HG03060 (cell line): ENCODE data around the gene PROSER3.
"Not testable (repeated sequence)": the region's sequence is repeated elsewhere in the genome, so short reads cannot be mapped to it uniquely, and the experiment has no call there.

Source experiments
- ATAC-seq: cut with Tn5 transposase; IDR thresholded peaks from one replicate; pipeline ENCODE4 v1.9.1; 2021; ENCODE audit warnings: low read depth, moderate number of reproducible peaks; ENCODE audit not compliant: unreplicated experiment

PROSER3 gene

DNA sequence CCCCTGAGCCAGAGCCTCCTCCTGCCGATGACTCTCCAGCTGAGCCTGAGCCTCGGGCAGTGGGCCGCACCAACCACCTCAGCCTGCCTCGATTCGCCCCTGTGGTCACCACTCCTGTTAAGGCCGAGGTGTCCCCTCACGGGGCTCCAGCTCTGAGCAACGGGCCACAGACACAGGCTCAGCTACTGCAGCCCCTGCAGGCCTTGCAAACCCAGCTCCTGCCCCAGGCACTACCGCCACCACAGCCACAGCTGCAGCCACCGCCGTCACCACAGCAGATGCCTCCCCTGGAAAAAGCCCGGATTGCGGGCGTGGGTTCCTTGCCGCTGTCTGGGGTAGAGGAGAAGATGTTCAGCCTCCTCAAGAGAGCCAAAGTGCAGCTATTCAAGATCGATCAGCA, 36.6 kb upstream of the PROSER3 start:
- ATAC-seq, result no peak

DNA sequence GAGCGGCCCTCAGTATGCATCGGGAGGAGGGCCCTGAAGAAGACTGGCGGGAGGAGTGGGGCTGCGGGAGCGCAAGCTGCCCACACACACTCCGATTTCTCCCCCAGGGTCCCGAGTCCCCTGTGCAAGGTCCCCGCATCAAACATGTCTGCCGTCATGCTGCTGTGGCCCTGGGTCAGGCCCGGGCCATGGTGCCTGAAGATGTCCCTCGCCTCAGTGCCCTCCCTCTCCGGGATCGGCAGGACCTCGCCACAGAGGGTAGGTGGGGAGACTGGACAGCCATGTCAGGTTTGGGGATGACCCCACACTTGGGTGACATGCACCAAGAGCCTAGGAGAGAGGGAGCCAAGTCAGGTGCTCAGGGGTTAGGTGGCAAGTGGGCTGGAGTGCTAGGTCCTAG, 35.5 kb upstream of the PROSER3 start:
- ATAC-seq, result no peak

DNA sequence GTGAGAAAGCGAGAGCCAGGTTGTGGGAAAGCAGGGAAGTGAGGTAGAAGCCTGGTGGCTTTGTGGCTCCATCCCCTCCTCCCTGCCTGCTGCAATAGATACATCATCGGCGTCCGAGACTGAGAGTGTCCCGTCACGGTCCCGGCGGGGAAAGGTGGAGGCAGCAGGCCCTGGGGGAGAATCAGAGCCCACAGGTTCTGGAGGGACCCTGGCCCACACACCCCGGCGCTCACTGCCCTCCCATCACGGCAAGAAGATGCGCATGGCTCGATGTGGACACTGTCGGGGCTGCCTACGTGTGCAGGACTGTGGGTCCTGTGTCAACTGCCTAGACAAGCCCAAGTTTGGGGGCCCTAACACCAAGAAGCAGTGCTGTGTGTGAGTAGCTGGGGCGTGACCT, 35.1 kb upstream of the PROSER3 start:
- ATAC-seq, result no peak

DNA sequence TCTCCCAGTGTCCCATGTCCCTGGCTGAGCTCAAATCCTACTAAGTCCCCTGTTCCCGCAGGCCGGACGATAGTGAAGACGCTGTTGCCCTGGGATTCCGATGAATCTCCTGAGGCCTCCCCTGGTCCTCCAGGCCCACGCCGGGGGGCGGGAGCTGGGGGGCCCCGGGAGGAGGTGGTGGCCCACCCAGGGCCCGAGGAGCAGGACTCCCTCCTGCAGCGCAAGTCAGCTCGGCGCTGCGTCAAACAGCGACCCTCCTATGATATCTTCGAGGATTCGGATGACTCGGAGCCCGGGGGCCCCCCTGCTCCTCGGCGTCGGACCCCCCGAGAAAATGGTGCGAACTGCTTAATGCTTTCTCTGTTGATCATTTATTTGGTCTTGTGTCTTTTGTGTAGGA, 34.3 kb upstream of the PROSER3 start:
- no peak for ATAC-seq

DNA sequence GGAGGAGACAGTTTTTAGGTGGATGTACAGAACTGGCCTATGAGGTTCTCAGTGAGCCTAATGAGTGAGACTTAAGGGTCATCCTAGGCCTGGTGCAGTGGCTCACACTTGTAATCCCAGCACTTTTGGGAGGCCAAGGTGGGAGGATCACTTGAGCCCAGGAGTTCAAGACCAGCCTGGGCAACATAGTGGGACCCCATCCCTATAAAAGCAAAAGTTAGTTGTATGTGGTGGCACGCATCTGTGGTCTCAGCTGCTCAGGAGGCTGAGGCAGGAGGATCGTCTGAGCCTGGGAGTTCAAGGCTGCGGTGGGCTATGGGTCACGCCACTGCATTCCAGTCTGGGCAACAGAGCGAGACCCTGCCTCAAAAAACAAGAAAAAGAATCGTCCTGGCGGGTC, 33.8 kb upstream of the PROSER3 start:
- ATAC-seq, result not testable (repeated sequence)

DNA sequence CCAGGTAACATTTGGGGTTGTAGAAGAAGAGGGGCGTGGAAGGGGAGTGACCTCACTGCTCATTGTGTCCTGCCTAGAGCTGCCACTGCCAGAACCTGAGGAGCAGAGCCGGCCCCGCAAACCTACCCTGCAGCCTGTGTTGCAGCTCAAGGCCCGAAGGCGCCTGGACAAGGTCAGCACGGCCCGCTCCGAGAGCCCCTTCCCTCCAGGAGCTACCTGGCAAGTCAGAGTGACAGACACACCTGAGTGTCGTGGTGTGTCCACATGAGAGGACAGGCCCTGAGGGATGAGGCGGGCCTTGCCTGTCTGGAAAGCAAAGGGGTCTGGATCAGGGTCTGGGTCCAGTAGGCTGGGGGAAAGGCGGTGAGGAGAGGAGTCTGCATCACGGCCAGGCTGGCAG, 33.4 kb upstream of the PROSER3 start:
- no peak for ATAC-seq

DNA sequence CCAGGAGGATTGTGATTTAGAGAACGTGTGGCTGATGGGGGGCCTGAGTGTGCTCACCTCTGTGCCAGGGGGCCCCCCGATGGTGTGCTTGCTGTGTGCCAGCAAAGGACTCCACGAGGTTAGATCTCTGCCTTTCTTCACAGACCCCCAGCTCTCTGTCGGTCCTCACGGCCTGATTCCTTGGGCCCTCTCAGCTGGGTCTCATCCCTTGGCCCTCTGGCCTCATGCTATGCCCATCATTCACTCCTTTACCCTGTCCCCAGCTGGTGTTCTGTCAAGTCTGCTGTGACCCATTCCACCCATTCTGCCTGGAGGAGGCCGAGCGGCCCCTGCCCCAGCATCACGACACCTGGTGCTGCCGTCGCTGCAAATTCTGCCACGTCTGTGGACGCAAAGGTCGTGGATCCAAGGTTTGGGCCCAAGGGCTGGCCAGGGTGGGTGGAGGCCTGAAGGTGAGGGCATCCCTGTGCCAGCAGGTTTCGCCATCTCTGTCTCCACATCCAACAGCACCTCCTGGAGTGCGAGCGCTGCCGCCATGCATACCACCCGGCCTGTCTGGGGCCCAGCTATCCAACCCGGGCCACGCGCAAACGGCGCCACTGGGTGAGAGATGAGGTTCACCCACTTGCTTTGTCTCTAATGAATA, 32.6 kb upstream of the PROSER3 start:
- no peak for ATAC-seq

DNA sequence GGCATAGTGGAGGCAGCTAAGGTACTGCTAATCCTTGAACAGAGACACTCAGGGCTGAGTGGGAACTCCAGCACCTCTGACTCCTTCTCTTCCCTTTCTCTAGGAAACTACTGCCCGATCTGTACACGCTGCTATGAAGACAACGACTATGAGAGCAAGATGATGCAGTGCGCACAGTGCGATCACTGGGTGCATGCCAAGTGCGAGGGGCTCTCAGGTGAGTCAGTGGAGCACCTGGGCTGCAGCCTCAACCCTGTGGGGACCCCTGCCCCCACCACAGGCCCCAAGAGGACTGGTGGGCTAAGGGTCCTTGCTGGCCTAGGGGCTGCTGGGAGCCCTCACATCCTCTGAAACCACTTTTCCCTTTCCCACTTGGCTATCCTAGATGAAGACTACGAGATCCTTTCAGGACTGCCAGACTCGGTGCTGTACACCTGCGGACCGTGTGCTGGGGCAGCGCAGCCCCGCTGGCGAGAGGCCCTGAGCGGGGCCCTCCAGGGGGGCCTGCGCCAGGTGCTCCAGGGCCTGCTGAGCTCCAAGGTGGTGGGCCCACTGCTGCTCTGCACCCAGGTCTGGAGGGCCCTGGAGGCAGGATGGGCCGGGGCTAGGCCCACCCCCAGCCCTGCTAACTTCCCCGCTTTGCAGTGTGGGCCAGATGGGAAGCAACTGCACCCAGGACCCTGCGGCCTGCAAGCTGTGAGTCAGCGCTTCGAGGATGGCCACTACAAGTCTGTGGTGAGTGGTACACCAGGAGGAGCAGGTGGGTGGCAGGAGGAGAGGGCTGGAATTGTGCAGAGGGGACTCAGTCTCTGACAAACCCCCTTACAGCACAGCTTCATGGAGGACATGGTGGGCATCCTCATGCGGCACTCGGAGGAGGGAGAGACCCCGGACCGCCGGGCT, 30.7 kb upstream of the PROSER3 start:
- ATAC-seq, result no peak

DNA sequence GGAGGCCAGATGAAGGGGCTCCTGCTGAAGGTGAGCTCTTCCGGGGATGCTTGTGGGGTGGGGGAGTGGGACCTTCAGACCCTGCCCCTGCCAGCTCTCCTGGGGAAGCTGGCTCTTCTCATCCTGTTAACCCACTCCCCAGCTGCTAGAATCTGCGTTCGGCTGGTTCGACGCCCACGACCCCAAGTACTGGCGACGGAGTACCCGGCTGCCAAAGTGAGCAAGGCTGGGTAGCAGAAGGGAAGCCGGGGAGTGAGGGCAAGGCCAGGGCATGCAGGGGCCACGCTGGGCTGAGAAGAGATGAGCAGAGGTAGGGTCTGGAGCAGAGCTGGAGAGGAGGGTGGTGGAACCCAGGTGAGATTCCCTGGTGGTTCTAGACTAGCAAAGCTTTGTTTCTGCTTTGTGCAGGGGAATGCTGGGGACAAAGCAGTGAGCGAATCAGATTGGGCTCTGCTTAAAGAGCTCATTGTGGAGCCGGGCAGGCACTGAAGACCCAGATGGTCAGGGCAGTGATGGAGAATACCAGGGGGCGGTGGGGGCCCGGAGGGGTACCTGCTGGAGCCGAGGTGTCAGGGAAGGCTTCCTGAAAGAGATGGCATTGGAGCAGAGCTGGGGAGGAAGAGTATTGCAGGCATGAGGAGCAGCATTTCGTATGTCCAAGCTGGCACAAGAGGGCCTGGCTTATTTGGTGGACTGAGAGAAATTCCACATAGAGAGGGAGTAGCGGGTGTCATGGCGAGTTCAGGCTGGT, 29.8 kb upstream of the PROSER3 start:
- no peak for ATAC-seq

DNA sequence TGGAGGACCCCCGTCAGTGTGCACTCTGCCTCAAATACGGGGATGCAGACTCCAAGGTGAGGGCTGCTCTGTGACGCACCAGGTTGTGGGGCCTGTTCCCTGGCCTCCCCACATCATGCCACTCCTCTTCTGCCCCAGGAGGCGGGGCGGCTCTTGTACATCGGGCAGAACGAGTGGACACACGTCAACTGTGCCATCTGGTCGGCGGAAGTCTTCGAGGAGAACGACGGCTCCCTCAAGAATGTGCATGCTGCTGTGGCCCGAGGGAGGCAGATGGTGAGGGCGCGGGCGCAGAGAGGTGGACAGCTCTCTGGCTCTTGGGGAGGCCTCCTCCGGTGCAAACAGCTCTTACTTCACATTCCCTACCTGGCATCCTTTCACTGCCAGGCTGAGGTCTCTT, 29.0 kb upstream of the PROSER3 start:
- no peak for ATAC-seq

DNA sequence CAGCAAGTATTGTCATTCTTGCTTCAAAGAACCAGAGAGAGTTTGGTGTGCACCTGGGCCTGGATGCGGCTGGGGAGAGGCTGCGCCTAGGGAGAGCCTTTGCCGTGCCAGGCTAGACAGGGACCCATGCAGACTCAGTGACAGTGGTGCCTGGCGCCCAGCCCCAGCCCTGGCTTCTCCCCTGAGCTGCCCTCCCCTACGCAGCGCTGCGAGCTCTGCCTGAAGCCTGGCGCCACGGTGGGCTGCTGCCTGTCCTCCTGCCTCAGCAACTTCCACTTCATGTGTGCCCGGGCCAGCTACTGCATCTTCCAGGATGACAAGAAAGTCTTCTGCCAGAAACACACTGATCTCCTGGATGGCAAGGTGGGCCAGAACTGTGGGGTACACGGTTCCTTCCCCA, 28.2 kb upstream of the PROSER3 start:
- no peak for ATAC-seq

DNA sequence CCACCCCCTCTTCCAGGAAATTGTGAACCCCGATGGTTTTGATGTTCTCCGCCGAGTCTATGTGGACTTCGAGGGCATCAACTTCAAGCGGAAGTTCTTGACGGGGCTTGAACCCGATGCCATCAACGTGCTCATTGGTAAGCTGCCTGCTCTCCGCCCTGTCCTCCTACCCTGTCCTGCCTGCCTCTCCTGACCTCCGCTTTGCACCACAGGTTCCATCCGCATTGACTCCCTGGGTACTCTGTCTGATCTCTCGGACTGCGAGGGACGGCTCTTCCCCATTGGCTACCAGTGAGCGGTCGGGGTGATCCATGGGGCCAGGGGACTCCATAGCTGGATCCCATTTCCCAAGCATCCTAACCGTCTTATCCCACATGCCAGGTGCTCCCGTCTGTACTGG, 27.6 kb upstream of the PROSER3 start:
- no peak for ATAC-seq

DNA sequence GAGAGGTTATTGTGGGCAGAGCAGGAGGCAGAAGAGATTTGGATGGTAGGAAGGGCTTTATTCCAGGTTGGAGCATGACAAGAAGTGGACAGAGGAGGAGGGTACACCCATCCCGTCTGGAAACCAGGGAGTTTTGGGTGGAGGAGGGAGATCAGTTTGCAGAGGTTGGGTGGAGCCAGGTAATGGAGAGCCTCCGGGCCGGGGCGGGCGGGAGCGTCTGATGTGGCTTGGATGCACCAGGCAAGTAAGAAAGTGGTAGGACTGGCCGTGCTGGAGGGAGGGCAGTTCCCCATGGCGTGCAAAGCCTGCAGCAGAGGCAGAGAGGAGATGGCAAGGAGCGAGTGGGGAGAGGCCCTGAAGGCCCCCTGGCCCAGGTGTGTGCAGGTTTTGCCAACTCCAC, 26.6 kb upstream of the PROSER3 start:
- ATAC-seq, result no peak

DNA sequence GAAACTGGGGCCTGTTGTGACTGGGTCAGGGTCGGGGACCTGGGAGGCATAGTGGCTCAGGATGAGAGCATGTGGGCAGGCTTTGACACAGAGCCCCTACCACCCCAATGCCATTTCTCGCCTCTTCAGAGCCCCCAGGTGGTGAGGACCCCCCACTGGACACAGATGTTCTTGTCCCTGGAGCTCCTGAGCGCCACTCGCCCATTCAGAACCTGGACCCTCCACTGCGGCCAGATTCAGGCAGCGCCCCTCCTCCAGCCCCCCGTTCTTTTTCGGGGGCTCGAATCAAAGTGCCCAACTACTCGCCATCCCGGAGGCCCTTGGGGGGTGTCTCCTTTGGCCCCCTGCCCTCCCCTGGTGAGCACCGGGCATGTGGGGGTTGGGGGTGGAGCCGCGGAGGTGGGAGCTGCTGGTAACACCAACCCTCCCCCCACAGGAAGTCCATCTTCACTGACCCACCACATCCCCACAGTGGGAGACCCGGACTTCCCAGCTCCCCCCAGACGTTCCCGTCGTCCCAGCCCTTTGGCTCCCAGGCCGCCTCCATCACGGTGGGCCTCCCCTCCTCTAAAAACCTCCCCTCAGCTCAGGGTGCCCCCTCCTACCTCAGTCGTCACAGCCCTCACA, 26.1 kb upstream of the PROSER3 start:
- ATAC-seq, result no peak

DNA sequence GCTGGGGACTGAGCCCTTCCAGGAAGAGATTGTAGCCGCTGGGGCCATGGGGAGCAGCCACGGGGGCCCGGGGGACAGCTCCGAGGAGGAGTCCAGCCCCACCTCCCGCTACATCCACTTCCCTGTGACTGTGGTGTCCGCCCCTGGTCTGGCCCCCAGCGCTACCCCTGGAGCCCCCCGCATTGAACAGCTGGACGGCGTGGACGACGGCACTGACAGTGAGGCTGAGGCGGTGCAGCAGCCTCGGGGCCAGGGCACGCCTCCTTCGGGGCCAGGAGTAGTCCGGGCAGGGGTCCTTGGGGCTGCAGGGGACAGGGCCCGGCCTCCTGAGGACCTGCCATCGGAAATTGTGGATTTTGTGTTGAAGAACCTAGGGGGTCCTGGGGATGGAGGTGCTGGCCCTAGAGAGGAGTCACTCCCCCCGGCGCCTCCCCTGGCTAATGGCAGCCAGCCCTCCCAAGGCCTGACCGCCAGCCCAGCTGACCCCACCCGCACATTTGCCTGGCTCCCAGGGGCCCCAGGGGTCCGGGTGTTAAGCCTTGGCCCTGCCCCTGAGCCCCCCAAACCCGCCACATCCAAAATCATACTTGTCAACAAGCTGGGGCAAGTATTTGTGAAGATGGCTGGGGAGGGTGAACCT, 25.3 kb upstream of the PROSER3 start:
- ATAC-seq, result no peak

DNA sequence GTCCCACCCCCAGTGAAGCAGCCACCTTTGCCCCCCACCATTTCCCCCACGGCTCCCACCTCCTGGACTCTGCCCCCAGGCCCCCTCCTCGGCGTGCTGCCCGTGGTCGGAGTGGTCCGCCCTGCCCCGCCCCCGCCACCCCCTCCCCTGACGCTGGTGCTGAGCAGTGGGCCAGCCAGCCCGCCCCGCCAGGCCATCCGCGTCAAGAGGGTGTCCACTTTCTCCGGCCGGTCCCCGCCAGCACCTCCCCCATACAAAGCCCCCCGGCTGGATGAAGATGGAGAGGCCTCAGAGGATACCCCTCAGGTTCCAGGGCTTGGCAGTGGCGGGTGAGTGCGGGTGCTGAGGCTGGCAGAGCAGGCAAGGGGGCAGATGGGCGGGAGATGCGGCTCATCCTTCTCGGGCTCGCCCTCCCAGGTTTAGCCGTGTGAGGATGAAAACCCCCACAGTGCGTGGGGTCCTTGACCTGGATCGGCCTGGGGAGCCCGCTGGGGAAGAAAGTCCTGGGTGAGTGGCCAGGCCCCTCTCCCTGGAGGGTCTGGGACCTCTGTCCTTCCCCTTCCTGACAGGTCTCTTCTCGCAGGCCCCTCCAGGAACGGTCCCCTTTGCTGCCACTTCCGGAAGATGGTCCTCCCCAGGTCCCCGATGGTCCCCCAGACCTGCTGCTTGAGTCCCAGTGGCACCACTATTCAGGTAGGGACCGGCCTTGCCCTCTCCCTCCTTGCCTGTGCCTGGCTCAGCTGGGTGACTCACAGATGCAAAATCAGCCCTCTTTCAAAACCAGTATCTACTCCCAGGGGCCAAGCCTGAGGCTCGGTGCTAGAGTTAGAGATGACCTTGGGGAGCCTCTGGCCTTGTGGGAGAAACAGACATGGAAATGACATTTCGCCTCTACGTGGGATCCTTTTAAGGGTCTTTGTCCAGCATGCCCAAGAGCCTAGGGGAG, 24.5 kb upstream of the PROSER3 start:
- ATAC-seq, result no peak

DNA sequence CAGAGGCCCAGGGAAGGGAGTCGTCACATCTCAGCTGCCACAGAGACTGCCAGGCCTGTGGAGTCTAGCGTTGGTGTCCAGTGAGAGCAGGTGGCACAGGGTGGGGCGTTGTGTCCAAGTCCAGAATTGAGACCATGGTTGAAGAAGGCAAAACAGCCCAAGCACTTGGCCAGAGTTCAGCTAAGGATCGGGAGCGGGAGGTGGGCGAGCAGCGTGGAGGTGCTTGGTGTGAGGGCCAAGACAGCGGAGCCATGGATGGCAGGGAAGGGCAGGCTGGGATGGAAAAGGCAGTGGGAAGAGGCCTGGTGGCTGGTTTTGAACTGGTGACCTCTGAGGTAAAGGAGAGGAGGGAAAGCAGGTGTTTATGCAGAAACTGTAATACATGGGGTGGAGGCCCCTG, 23.7 kb upstream of the PROSER3 start:
- no peak for ATAC-seq

DNA sequence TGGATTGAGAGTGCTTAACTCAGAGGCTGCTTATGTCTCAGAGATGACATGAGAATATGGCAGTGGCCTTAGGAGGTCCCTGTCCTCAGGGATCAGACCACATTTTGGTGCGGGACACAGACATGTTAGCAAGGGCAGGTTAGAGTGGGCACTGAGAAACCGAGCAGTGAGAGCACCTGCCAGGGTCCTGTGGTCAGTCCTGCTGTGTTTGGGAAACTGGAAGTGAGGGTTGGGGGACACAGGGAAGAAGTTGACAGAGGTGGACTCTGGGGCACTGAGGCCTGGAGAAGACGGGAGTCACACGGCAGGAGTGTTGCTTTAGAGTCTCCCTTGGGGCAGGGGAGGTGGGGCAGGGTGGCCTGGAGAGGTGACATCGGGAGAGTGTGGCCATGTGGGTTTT, 23.1 kb upstream of the PROSER3 start:
- ATAC-seq, result no peak
